Measurements from ENCODE around the gene LYSMD2.

Gene LYSMD2

GRCh38 chr15:51721199-51721960 lies 16.1 kb downstream of the LYSMD2 start:
- Histone ChIP-seq H3K27ac (no peak overlapping the region), H3K36me3 (peaks cover 28% of the 10 kb centered on the region), H3K4me3 (ENCODE audit: low read depth, low read length) (no peak overlapping the region), H3K9me3 (ENCODE audit: severe bottlenecking) (no peaks in the 10 kb centered on the region), H3K27me3 (ENCODE audit: insufficient read depth, low read depth, severe bottlenecking) (no peaks in the 10 kb centered on the region)
- no peak for DNase-seq
- no peak for TF ChIP-seq CTCF (IDR thresholded peaks at IDR 0.05; ENCODE audit: low read depth, low read length)

GRCh38 chr15:51720201-51720995 lies 17.1 kb downstream of the LYSMD2 start:
- Histone ChIP-seq H3K36me3 (peaks cover 35% of the 10 kb centered on the region), H3K27ac (no peak overlapping the region), H3K27me3 (ENCODE audit: insufficient read depth, low read depth, severe bottlenecking) (no peaks in the 10 kb centered on the region), H3K9me3 (ENCODE audit: severe bottlenecking) (no peaks in the 10 kb centered on the region), H3K4me3 (ENCODE audit: low read depth, low read length) (no peak overlapping the region)
- no peak for TF ChIP-seq CTCF (IDR thresholded peaks at IDR 0.05; ENCODE audit: low read depth, low read length)
- DNase-seq: no peak

GRCh38 chr15:51718746-51719145 lies 18.7 kb downstream of the LYSMD2 start:
- H3K27me3 ChIP-seq (ENCODE audit: insufficient read depth, low read depth, severe bottlenecking): no peaks in the 10 kb centered on the region
- H3K9me3 ChIP-seq (ENCODE audit: severe bottlenecking): no peaks in the 10 kb centered on the region
- H3K4me3 ChIP-seq (ENCODE audit: low read depth, low read length): no peak overlapping the region
- peaks cover 39% of the 10 kb centered on the region for H3K36me3 ChIP-seq
- no peak for DNase-seq
- peak overlapping the region; percentile 19; the same call in 1 of the 2 replicates for H3K27ac ChIP-seq
- TF ChIP-seq CTCF (IDR thresholded peaks at IDR 0.05; ENCODE audit: low read depth, low read length): no peak

- peak; percentile 85 for DNase-seq
- Histone ChIP-seq H3K4me3 (ENCODE audit: low read depth, low read length) (no peak overlapping the region), H3K27me3 (ENCODE audit: insufficient read depth, low read depth, severe bottlenecking) (no peaks in the 10 kb centered on the region), H3K9me3 (ENCODE audit: severe bottlenecking) (no peaks in the 10 kb centered on the region), H3K36me3 (peaks cover 44% of the 10 kb centered on the region), H3K27ac (peak overlapping the region; percentile 67)
- no peak for TF ChIP-seq CTCF (IDR thresholded peaks at IDR 0.05; ENCODE audit: low read depth, low read length)
Observed at GRCh38 chr15:51718219-51718618, 19.2 kb downstream of the LYSMD2 start.

GRCh38 chr15:51714911-51715310 lies 22.5 kb downstream of the LYSMD2 start:
- no peaks in the 10 kb centered on the region for H3K27me3 ChIP-seq (ENCODE audit: insufficient read depth, low read depth, severe bottlenecking)
- no peak overlapping the region for H3K27ac ChIP-seq
- peaks cover 51% of the 10 kb centered on the region for H3K36me3 ChIP-seq
- no peaks in the 10 kb centered on the region for H3K9me3 ChIP-seq (ENCODE audit: severe bottlenecking)
- no peak overlapping the region for H3K4me3 ChIP-seq (ENCODE audit: low read depth, low read length)
- DNase-seq: no peak
- no peak for TF ChIP-seq CTCF (IDR thresholded peaks at IDR 0.05; ENCODE audit: low read depth, low read length)

All from WERI-Rb-1 (cell line).